GM10266 (cell line): ENCODE data around the gene MYRIP.

Experiments
- DNase-seq: peaks from one replicate; pipeline ENCODE4 v3.0.0; 2012; ENCODE audit errors: extremely low spot score
- CTCF ChIP-seq: IDR thresholded peaks from 2 replicates; pipeline ENCODE4 v1.5.1; 2012; ENCODE audit warnings: mild to moderate bottlenecking, low read depth; ENCODE audit not compliant: control insufficient read depth, insufficient read depth; ENCODE audit errors: missing control alignments

The MYRIP gene

GRCh38 chr3:39905788-39906187, 96.4 kb downstream of the MYRIP start:
- DNase-seq: no peak
- TF ChIP-seq CTCF: no peak

GRCh38 chr3:39907981-39908380, 98.6 kb downstream of the MYRIP start:
- TF ChIP-seq CTCF: no peak

GRCh38 chr3:39910135-39910534, 100.7 kb downstream of the MYRIP start:
- no peak for TF ChIP-seq CTCF
- no peak for DNase-seq

More at GRCh38 chr3:39907981-39908380, 98.6 kb downstream of the MYRIP start:
- DNase-seq: no peak

GRCh38 chr3:39910826-39911464, 101.5 kb downstream of the MYRIP start:
- no peak for TF ChIP-seq CTCF
- DNase-seq: no peak

GRCh38 chr3:39911465-39912309, 102.3 kb downstream of the MYRIP start:
- no peak for DNase-seq
- TF ChIP-seq CTCF: no peak

GRCh38 chr3:39915027-39915426, 105.6 kb downstream of the MYRIP start:
- no peak for DNase-seq
- no peak for TF ChIP-seq CTCF
